OCI-LY7 (cell line): ENCODE data around the gene CLCN2. TPM values are rescaled to one million over a fixed set of nuclear protein-coding genes. Genes with fewer than 3 reads are reported as not detected.

Source experiments
- BruUV-seq: library from RNA; stranded (reverse); fragments of 400-500 nt; replicated peaks from 2 replicates; lab custom pipeline; 2021; lab: Mats Ljungman, UMichigan
- CTCF ChIA-PET: fragments of 300-600 bp; sonication (Branson Sonifier 250); formaldehyde crosslinking; loops from one replicate; lab custom pipeline; 2022; ENCODE audit warnings: antibody characterized with exemption; ENCODE audit not compliant: unreplicated experiment; lab: Charles Lee
- POLR2A ChIA-PET: fragments of 300-600 bp; sonication (Branson Sonifier 250); formaldehyde crosslinking; loops from one replicate; lab custom pipeline; 2022; ENCODE audit warnings: antibody characterized with exemption; lab: Charles Lee
- DNase-seq: peaks from one replicate; pipeline ENCODE4 v3.0.0-alpha.2; 2015; ENCODE audit warnings: low spot score
- H2AFZ ChIP-seq: fragments of 200-600 bp; sonication (generic), shearing (Covaris generic); 2 replicates; pipeline ENCODE4 v1.6.1; 2014; ENCODE audit warnings: mild to moderate bottlenecking, antibody characterized with exemption, low read length, moderate library complexity
- H3K27ac ChIP-seq: fragments of 200-600 bp; sonication (generic); 2 replicates; pipeline ENCODE4 v1.5.1; 2014; ENCODE audit warnings: mixed run types, low read depth, mild to moderate bottlenecking, moderate library complexity, low read length, inconsistent platforms; ENCODE audit not compliant: poor library complexity, severe bottlenecking
- H3K36me3 ChIP-seq: fragments of 200-600 bp; sonication (generic); 2 replicates; pipeline ENCODE4 v1.6.1; 2014; ENCODE audit warnings: mild to moderate bottlenecking, antibody characterized with exemption, low read length, moderate library complexity, mixed read lengths; ENCODE audit not compliant: insufficient read depth
- H3K4me1 ChIP-seq: fragments of 200-600 bp; sonication (generic); 2 replicates; pipeline ENCODE4 v1.5.1; 2014; ENCODE audit warnings: mild to moderate bottlenecking, low read length; ENCODE audit not compliant: insufficient read depth, poor library complexity, severe bottlenecking
- H3K4me2 ChIP-seq: fragments of 200-600 bp; sonication (generic); 2 replicates; pipeline ENCODE4 v1.6.1; 2014; ENCODE audit warnings: mild to moderate bottlenecking, low read length
- H3K4me3 ChIP-seq: fragments of 200-600 bp; sonication (generic); 2 replicates; pipeline ENCODE4 v1.5.1; 2014; ENCODE audit warnings: mild to moderate bottlenecking, low read depth, low read length; ENCODE audit not compliant: poor library complexity, severe bottlenecking
- H3K79me2 ChIP-seq: fragments of 200-600 bp; sonication (generic); 2 replicates; pipeline ENCODE4 v1.6.1; 2016; ENCODE audit warnings: low read depth, mild to moderate bottlenecking, low read length, moderate library complexity, mixed read lengths; ENCODE audit not compliant: insufficient read depth
- H3K9me2 ChIP-seq: fragments of 200-600 bp; sonication (generic); 2 replicates; pipeline ENCODE4 v1.6.1; 2016; ENCODE audit warnings: mild to moderate bottlenecking, low read length, mixed read lengths; ENCODE audit not compliant: insufficient read depth
- H3K9me3 ChIP-seq: fragments of 200-600 bp; sonication (generic); 2 replicates; pipeline ENCODE4 v1.6.1; 2014; ENCODE audit warnings: mild to moderate bottlenecking, mixed run types, low read length, mixed read lengths
- H4K20me1 ChIP-seq: fragments of 200-600 bp; sonication (generic); 2 replicates; pipeline ENCODE4 v1.6.1; 2014; ENCODE audit warnings: mild to moderate bottlenecking, antibody characterized with exemption, low read length, moderate library complexity, mixed read lengths; ENCODE audit not compliant: insufficient read depth
- CTCF ChIP-seq: fragments of 200-600 bp; sonication (generic); conservative IDR thresholded peaks from 2 replicates; pipeline ENCODE4 v1.5.1; 2014; ENCODE audit warnings: mild to moderate bottlenecking, antibody characterized with exemption, low read length, moderate library complexity, mixed read lengths
- EZH2phosphoT487 ChIP-seq: fragments of 200-600 bp; sonication (generic); IDR thresholded peaks from 2 replicates; pipeline ENCODE4 v1.6.1; 2018; ENCODE audit warnings: low read depth, borderline replicate concordance, mild to moderate bottlenecking, mixed run types, antibody characterized with exemption, low read length, moderate library complexity, mixed read lengths
- intact Hi-C: fragments of 100-400 bp; cut with micrococcal nuclease; formaldehyde crosslinking; loops from one replicate; pipeline ENCODE4 v1.10.0; 2022; ENCODE audit not compliant: unreplicated experiment
- total RNA-seq, 2 experiments: library from RNA; depleted of rRNA in 1 of 2; stranded (reverse); fragments of >200 nt in 1 of 2; shearing (Covaris generic) in 1 of 2; gene quantifications; 2 replicates each; pipeline ENCODE4 v1.2.3, GENCODE V29; 2014 to 2022

The CLCN2 gene
- total RNA-seq, 2 experiments from 2014 or later, result 4.2 to 15.0 TPM

GRCh38 chr3:184357248-184358123, 3.9 kb downstream of the CLCN2 start:
- ChIA-PET CTCF (no interaction called here), POLR2A (no interaction called here)
- no TSS peak for BruUV-seq

GRCh38 chr3:184355261-184356040, 6.0 kb downstream of the CLCN2 start:
- Histone ChIP-seq H2AFZ (no peak overlapping the region), H3K27ac (no peak overlapping the region), H3K4me2 (no peak overlapping the region), H3K36me3 (0 out of 2 replicates have a peak, but pooled peaks cover 4% of the 10 kb centered on the region), H3K79me2 (no peaks in the 10 kb centered on the region), H4K20me1 (no peaks in the 10 kb centered on the region), H3K4me3 (no peak overlapping the region), H3K9me2 (no peaks in the 10 kb centered on the region), H3K9me3 (no peaks in the 10 kb centered on the region), H3K4me1 (peaks cover 1% of the 10 kb centered on the region)
- POLR2A ChIA-PET, result no interaction called here
- no peak for DNase-seq
- TF ChIP-seq CTCF (no peak), EZH2phosphoT487 (no peak)
- CTCF ChIA-PET, result no interaction called here
- no TSS peak for BruUV-seq
- intact Hi-C loops, result no loop called here

More at GRCh38 chr3:184357248-184358123, 3.9 kb downstream of the CLCN2 start:
- Histone ChIP-seq H3K36me3 (no peaks in the 10 kb centered on the region), H3K9me3 (no peaks in the 10 kb centered on the region), H3K27ac (no peak overlapping the region), H3K4me3 (no peak overlapping the region), H3K9me2 (no peaks in the 10 kb centered on the region), H3K4me1 (peaks cover 10% of the 10 kb centered on the region), H3K4me2 (no peak overlapping the region), H4K20me1 (no peaks in the 10 kb centered on the region), H3K79me2 (no peaks in the 10 kb centered on the region), H2AFZ (no peak overlapping the region)
- TF ChIP-seq CTCF, result no peak
- TF ChIP-seq EZH2phosphoT487, result no peak
- intact Hi-C loops, result no loop called here
- DNase-seq, result no peak

GRCh38 chr3:184354754-184355153, 6.7 kb downstream of the CLCN2 start:
- H3K9me3 ChIP-seq, result no peaks in the 10 kb centered on the region
- no peaks in the 10 kb centered on the region for H4K20me1 ChIP-seq
- intact Hi-C loops, result no loop called here
- H3K4me2 ChIP-seq, result no peak overlapping the region
- H3K27ac ChIP-seq, result no peak overlapping the region
- POLR2A ChIA-PET, result no interaction called here
- no peaks in the 10 kb centered on the region for H3K9me2 ChIP-seq
- no peaks in the 10 kb centered on the region for H3K4me1 ChIP-seq
- H3K4me3 ChIP-seq, result no peak overlapping the region
- H3K36me3 ChIP-seq, result 0 out of 2 replicates have a peak, but pooled peaks cover 4% of the 10 kb centered on the region
- no peak for DNase-seq
- BruUV-seq, result no TSS peak
- TF ChIP-seq CTCF, result no peak
- TF ChIP-seq EZH2phosphoT487, result no peak
- CTCF ChIA-PET, result no interaction called here
- H2AFZ ChIP-seq, result no peak overlapping the region
- no peaks in the 10 kb centered on the region for H3K79me2 ChIP-seq
